ENCODE measurements around the gene ZNF497.

GRCh38 chr19:58356766-58357480 is 5.6 kb downstream of the ZNF497 start:
- no peak for TF ChIP-seq CTCF (conservative IDR thresholded peaks at IDR 0.05)
- TF ChIP-seq ZFX (IDR thresholded peaks at IDR 0.05), result no peak
